AG08395 (cell line): ENCODE results near the gene SMARCB1.

Source experiments
- DNase-seq: peaks from one replicate; pipeline ENCODE4 v3.0.0; 2012; ENCODE audit warnings: mixed read lengths, low spot score

Gene SMARCB1

GRCh38 chr22:23762842-23763578 is 23.8 kb upstream of the SMARCB1 start, which contains the start of gene C22orf15:
Gene C22orf15, plus strand, starts transcription at chr22:23762990. Its CDS starts 317 bp downstream, at chr22:23763307.
- DNase-seq: peak; percentile 75

GRCh38 chr22:23763579-23763945 is 23.2 kb upstream of the SMARCB1 start:
- DNase-seq: no peak

GRCh38 chr22:23763954-23764353 is 22.8 kb upstream of the SMARCB1 start:
- no peak for DNase-seq

- no peak for DNase-seq
Measured at GRCh38 chr22:23764899-23765881, 21.6 kb upstream of the SMARCB1 start.

GRCh38 chr22:23767303-23767672 is 19.5 kb upstream of the SMARCB1 start:
- DNase-seq: no peak

GRCh38 chr22:23767673-23768548 is 18.9 kb upstream of the SMARCB1 start, which contains the start of gene CHCHD10:
Gene CHCHD10, minus strand, starts transcription at chr22:23767972. Its CDS starts 98 bp downstream, at chr22:23767874.
- peak; percentile 85 for DNase-seq

GRCh38 chr22:23769321-23769965 is 17.3 kb upstream of the SMARCB1 start:
- DNase-seq: no peak

GRCh38 chr22:23772315-23772648 is 14.5 kb upstream of the SMARCB1 start:
- no peak for DNase-seq

- DNase-seq: peak; percentile 71
Measured at GRCh38 chr22:23772649-23773473, 13.9 kb upstream of the SMARCB1 start, which contains the start of gene MMP11. Gene MMP11, plus strand, starts transcription at chr22:23772849. Its CDS starts 22 bp downstream, at chr22:23772871.

GRCh38 chr22:23773483-23774113 is 13.2 kb upstream of the SMARCB1 start:
- DNase-seq: no peak

GRCh38 chr22:23774114-23774921 is 12.4 kb upstream of the SMARCB1 start:
- no peak for DNase-seq

- peak; percentile 72 for DNase-seq
Measured at GRCh38 chr22:23774922-23775436, 11.8 kb upstream of the SMARCB1 start.

- no peak for DNase-seq
Measured at GRCh38 chr22:23775779-23776375, 10.9 kb upstream of the SMARCB1 start.

- DNase-seq: no peak
Measured at GRCh38 chr22:23777776-23778576, 8.8 kb upstream of the SMARCB1 start.

GRCh38 chr22:23778577-23778900 is 8.2 kb upstream of the SMARCB1 start:
- DNase-seq: no peak

- DNase-seq: no peak
Measured at GRCh38 chr22:23779083-23779482, 7.7 kb upstream of the SMARCB1 start.

- DNase-seq: no peak
Measured at GRCh38 chr22:23779731-23780130, 7.0 kb upstream of the SMARCB1 start.
